Hepatic stellate cell (primary cell): Measurements from ENCODE around the gene CHML.

Experiments used
- DNase-seq: peaks from one replicate; pipeline ENCODE4 v3.0.0; 2011; ENCODE audit warnings: low spot score

CHML gene

DNA sequence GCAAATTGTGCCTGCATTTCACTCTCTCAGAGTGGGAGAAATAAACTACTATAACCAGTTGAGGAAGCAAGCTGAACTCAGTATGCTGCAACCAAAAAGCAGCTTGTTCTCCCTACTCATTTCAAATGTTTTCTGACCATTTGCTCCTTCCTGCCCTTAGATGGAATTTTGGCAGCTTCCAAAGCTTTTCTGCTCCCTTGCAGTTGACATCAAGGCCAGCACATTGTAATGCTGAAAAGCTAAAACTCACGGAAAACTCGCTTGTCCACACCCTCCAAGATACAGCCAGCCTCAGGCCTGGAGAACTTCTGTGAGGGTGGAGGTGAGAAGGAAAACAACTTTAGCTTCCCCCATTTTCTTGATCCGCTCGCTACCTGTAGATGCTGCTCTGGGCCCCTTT is 5.0 kb upstream of the CHML start:
- DNase-seq = no peak

DNA sequence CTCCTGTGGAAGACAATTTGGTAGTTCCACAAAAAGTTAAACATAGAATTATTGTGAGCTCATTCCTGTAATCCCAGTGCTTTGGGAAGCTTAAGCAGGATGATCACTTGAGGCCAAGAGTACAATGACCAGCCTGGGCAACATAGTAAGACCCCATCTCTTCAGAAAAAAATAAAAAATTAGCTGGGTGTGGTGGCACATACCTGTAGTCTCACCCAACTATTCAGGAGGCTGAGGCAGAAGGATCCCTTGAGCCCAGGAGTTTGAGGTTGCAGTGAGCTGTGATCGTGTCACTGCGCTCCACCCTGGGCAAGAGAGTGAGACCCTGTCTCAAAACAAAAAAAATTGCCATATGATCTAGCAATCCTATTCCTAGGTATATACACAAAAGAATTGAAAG is 4.1 kb upstream of the CHML start:
- DNase-seq = no peak

DNA sequence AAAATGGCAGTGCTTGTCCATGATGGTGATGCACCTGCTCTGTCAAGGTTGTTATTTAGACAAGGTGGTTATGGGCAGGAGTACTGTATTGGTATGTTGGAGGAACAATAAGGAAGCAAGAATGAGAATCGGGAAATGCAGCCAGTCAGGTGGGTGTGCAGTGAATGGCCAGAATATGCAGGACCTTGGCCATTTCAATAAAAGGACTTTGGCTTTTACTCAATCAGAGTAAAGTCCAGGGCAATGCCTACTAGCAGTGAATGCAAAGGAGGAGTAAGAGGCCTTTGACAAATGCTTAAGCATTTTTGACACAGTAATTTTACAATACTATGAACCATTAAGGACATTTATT is 2.4 kb upstream of the CHML start:
- no peak for DNase-seq

DNA sequence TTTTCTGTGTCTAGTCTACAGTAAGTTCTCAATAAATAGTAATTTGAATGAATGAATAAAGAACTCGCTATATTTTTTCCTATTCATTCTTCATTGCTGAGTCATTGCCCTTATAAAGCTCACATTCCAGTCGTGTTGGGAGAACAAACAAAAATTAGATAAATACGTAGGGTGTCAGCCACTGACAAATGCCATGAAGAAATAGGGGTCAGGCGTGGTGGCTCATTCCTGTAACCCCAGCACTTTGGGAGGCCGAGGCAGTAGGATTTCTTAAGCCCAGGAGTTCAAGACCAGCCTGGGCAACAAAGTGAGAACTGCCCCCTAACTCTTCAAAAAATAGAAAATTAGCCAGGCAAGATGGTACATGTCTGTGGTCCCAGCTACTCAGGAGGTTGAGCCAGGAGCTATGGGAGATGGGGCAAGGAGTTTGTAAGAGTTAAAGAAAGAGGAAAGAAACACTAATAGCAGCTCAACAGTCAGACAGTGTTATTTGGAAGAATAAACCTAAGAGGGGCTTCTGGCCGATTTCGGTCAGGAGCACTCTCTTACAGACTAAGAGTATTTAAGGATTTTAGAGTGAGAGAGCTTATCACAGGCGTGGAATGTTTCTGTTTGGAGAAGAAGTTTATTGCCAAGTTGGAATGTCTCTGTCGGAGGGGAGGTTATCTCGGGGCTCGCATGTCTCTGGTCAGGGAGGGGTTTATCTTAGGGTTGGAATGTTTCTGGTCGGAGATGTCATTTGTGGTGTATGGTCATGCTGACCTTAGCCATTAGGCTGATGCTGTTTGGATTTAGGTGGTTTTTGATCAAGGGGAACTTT is 1.8 kb upstream of the CHML start:
- peak; percentile 37 for DNase-seq

DNA sequence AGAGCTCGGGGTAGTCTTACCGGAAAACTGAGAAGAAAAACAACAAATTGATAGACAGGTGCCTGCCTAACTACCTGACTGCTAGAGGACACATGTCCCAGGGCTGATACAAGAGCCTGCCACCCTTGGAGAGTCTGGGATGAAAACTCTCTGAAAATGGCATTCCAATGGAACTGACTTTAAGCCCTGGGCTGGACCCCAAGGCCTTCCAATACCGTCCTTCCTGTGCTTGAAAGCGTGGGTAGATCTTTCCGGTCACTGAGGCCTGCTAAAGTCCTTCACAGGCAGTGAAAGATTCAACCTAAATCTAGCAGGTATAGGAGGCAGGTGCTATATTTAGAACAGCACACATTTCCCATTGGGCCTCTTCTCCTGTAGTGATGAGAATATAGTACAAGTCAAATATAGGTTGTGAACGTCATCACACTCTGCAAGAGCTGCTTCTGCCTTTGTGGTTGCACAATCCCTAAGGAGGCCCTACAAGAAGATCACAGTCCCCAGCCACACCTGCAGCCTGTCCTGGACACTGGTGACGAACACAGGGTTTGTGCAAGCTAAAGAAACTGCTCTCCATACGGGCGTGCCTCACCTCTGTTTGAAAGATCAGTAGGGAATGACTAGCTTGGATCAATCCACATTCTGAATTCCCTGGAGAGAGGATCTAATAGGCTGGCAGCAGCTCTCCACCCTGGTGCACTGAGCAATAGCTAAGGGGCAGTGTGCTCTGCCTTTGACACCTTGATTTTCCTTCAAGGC is 876 bp upstream of the CHML start:
- DNase-seq = no peak

DNA sequence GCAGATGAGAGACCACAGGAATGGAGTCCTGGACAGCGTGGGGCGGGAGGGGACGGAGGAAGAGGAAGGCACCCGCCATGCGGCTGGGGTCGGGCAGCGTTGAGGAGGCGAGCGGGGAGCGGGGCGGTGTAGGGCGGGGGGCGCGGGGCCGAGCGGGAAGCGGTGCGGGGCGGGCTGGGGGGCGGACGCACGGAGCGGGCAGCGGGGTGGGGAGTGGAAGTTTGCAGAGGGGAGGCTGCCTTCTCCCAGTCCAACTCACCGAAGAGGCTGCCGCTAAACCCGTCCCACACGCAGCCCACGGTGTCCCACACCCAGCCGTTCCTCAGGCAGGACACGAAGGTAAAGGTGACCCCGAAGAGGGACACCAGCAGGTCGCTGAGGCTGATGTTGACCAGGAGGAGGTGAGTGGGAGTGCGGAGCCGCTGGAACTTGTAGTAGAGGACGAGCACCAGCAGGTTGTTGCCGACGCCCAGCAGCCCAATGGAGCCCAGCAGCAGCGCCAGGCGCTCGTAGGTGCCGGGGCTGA is 483 bp downstream of the CHML start:
- peak; percentile 38 for DNase-seq

DNA sequence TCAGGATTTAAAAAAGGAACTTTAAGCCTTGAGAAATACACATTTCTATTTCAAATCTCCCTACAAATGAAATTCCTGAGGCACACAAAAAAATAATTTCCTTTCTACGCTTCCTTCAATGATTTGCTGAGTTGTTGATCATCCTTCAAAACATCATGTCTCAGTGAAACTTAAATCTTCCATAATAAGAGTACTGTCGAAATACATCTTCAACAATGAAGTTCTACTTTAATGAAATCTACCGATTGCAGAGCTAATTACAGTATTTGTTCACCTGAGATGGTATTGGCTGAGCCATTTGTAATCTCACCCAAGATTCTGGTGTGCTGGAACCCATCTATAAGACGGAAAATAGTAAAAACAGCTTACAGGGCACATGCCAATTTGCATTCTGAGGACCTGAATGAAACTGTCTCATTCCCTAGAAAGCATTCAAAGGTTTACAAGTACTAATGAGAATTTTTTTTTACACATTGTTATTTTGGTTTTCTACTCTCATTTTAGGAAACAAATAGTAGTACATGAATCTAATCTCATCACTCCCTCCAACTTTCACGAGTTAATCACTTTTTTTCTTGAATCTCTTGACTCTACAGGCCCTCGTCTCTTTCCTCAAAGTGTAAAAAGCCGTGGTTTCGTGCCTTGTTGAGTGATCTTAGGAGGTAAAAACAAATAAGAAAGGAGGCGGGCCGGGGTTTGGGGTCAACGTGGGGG is 1.1 kb downstream of the CHML start:
- no peak for DNase-seq

DNA sequence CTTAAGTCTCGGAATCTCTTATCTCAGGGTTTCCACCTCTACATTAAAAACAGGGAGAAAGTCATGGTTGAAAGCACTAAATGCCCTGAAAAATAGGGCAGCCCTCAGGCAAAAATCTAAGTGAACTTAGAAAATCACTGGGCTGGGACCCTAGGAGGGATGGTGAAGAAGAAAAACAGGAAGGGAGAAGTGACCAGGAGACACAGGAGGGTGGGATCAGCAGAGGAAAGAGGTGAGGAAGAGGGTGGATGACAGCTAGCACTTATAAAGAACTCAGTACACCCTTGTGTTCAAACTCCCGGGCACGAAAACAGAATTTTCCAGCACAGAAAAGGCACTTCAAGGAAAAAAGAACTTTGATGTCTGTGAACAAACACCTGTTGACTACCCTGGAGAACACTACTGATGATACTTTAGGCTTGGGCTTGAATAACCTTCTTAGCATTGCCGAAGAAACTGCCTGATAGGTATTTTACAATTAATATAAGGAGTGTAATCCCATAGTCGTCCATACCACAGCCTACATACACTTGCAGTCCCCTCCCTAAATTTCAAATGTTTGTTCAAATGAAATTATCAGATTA is 2.0 kb downstream of the CHML start:
- no peak for DNase-seq

DNA sequence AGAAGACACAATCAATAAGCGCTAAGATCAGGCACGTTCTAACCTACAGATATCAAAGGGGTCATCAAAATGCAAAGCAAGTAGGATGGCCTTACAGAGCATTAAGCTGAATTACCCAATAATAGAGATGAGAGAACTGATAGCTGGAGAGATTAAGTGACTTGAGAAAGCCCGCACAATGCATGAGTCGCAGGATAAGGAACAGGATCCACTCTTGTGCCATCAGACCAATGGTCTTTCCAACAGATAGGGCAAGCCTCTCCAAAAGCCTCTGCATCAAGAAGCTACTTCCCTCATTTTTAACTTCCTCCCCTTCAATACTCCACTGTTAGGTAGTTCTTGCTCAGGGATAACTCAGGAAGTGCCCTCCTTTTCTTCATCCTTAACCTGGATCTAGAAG is 2.6 kb downstream of the CHML start:
- DNase-seq = no peak

DNA sequence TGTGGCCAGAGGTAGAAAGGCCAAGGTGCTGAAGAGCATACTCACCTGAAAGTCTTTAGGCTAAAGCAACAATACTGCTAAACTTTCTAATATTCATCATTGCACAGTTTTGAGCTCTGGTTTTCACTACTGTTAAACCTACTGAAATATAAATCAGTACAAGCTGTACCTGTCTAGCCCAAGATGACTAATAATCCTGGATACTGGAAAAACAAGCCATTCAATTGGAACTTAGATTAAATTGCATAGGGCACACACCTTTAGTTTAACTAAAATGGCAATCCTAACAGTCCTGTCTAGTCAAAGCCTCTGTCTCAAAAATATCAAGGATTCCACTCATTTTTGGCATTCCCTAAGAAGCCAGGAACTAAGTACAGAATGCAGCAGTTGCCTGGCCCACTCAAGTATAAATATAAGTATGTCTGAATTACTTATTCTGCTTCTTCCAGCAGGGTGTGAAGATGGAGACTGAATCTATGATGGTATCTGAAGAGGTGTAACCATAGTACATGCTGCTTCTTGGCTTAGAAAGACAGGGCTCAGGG is 3.1 kb downstream of the CHML start:
- no peak for DNase-seq

DNA sequence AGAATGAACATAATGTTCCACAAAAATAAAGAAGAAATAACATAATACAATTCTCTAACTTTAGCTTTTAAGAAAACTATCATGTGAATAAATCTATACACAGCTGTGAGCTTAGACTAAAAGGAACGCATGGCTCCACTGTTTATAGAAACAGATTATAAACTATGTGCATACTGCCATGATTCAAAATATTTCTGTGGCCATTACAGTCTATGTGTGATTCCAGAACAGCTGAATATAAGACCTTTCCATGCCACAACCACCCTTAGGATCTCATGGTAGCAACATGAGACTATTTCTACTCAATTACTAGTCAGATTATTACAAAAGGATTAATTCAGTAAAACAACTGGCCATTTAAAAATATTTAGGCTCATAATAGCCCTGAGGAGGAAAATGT is 3.9 kb downstream of the CHML start:
- DNase-seq = no peak

DNA sequence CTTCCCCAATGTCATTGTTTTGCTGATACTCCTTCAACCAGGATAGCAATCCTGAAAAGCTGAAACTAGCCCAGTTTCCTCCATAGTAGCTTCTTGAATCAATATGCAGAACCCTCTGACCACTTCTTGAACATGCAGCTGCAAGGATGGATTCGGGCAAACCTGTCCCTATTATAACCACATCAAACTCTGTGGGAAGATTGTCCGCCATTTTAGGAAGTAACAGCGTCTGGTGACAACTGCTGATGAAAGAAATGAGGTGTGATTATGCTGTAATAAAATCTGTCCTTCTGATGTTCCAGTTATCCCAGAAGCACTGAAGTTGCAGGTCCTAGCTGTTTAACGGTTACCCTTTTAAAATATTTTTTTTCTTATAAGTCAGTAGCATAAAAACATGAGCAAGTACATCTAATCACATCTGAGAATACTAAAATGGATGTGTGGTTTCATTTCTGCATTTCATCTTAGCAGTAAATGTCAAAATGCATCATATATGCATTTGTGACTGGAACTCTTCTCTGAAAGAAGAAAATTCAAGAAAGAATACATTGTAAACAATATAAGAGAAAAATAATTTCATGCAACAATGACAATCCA is 4.5 kb downstream of the CHML start:
- no peak for DNase-seq

DNA sequence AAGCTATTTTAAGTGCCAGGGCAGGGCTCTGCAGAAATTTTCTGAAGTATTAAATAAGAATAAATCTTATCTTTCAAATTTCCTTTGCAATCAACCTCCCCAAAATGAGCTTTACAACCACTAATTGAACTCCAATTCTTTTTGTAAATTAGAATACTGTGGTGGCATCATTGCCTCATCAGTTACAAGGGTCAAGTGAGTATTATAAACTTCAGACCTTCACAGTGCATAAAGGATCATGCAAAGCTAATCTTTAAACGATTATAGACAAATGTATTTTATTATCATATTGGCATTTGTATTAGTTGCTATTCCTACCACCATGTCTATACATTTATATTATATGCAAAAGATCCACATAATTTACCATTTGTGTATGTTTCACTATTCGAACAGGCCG is 7.2 kb downstream of the CHML start:
- no peak for DNase-seq

DNA sequence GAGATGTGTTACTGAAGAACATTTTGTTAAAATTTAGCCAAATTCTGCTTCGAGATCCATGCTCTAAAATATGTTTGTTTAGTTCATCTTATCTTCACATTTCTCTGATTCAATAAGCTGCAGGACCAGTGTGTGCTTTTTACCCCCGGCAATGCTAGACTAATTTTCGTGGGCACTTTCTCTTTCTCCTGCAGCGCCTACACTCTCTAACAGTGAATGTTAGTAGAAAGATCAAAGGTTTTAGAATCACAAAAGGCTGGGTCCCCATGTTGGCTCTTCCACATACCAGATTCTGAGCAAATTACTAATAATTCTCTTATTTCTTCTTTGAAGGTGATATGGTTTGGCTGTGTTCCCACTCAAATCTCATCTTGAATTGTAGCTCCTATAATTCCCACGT is 8.5 kb downstream of the CHML start:
- no peak for DNase-seq

DNA sequence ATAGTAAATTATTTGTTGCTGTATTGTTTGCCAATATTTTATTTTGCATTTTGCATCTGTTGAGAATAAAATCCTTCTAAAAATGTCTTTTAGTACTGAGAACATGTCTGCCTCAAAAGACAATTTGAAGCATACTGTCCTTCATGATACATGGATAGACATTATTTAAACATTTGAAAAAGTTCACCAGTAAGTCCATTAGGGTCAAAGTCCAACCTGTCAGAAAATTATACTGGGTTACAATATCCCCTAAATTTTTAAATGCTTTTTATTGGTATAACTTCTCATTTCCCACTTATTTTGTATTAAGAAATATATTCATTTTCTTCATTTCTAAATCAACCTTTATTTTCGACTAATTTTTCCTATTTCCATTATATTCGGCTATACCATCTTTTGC is 9.3 kb downstream of the CHML start:
- DNase-seq = no peak

DNA sequence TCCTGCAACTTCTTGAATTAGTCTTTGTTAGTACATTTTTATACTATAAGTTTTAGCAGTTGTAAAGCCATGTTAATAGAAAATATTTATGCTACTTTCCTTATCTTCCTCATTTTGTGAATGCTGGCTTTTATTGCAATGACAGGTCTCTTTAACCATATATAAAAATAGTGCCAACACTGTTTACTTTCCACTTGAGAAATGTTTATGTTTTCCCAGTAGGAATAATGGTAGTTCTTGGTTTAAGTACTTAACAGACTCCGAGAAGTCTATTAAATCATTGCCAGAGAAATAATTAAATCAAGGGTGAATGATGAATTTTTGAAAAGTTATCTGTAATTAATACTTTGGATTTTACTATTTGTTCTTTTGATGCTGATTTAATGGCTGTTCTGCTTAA is 9.7 kb downstream of the CHML start:
- no peak for DNase-seq

DNA sequence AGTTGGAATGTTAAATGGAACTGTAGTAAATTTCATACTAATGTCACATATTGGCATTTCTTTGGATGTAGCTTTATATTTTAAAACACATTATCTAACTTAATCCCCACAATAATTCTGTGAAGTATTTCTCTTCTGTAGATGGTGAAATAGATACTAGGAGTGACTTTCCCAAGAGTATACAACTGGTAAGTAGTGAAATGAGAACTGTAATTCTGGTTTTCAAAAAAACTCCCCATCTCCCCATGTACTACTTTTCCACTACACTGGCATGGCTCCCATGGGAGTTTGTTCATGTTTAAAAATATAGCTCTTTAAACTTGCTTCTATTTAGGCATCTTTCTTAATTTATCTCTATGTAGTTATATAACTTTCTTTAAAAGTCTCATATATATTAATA is 10.2 kb downstream of the CHML start:
- no peak for DNase-seq

DNA sequence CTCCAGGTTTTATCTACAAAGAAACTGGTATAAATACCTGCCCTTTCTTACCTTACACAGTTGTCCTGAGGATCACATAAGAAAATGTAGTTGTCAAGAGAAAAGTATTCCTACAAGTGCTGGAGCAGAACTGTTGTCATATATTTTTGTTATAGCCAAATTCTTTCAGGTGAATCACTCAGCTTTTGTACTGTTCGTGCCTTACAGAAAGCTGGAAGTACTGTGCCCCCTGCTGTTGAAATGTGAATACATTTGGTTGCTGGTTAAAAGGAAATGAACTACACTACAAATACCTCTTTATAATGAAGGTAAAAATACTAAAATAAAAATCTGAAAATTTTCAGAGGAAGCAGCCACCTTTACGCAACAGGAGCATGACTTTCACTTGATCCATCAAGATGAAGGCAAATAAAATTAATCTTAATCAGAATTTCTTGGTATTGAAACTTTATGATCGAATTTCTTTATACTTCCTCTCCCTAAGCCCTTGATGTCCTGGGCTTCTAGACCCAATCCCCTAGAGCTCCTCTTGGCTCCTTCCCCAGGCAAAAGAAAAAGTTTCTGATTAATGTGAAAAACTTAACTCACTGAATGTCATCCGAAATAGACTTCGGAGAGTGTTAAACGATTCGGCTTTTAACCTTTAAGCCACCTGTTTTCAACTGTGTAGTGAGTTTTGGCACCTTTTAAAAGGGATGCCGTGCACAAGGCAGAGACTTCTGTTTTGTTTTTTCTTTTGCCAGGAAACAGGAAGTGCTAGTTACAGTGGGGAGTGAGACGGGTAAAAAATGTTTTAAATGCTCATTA is 12.5 kb downstream of the CHML start:
- DNase-seq = peak; percentile 28

DNA sequence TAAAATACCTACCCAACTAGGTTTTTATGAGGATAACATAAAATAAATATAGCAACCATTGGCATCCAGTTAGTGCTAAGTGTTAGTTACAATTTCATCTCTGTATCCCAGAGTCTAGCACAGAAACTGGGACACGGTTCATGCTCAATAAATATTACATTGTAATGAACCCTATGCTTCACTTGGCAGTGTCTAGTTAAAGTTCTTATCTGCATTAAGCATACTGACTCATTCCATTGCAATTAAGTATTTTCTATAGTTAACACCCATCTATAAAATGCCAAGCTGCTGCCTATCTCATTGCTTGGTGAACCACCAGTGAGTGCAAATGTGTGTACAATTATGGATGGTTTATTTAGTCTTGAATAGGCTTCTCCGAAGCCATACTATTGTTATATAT is 15.2 kb downstream of the CHML start:
- no peak for DNase-seq

DNA sequence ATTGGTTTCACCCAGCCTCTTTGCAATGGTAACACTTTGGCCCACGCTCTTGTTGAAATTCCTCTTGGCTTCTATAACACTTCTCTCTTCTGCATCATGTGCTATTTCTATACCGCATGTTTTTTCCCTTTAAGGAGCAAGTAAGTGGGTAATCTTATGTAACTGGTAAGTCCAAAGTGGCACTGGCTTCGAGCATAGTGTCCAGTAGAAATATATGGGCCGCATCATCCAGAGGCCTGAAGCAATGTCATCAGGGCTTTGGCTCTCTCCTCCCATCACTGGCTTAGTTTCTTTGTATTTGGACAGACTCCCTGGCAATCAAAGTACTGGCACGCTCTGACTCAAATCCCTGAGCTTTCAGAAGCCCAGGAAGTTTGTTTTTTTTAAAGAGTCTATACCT is 17.5 kb downstream of the CHML start:
- no peak for DNase-seq

DNA sequence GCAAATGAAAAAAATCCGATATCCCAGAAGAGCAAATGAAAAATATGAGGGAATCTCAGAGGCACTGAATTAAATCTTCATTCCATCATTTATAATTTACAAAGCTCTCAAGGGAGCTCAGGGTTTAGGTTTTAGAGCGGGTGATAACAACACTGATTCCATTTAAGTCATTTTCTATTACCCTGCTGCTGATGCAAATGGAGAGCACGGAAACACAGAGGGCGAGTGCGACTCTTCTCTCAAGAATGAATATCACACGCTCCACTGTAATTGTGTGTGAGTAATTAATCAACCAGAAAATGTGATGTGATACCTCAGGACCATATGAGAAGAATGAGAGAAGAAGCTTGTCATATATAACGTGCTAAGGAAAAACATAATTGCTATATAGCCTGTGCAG is 22.7 kb downstream of the CHML start:
- DNase-seq = no peak
